Measurements from ENCODE around the gene IQSEC2. TPM values are rescaled to one million over a fixed set of nuclear protein-coding genes. Genes with fewer than 3 reads are reported as not detected.

IQSEC2 gene
- total and polyA plus RNA-seq, 2 of the 8 experiments (the other 6 are each of a cell fraction or from before 2014, with no cell fraction given) = 6.1 to 54.9 TPM

DNA sequence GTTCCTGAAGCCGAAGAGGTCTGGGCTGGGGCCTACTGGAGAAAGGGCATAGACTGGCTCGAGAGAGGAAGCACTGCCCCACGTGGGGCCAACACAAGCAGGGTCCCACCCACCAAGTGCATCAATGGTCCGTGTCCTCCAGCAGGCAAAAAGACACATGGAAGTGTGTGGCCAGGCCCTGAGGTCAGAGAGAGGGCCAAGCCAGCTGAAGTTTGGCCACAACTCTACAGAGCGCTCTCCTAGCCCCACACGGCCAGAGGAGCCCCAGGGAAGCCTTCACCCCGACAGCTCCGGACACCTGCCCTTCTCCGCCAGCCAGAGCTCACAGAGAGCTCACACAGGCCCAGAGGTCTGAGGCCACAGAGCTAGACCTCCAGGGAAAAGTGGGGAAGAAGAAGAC lies 47.8 kb downstream of the IQSEC2 start (continued):
- TF ChIP-seq, protein P1, sequence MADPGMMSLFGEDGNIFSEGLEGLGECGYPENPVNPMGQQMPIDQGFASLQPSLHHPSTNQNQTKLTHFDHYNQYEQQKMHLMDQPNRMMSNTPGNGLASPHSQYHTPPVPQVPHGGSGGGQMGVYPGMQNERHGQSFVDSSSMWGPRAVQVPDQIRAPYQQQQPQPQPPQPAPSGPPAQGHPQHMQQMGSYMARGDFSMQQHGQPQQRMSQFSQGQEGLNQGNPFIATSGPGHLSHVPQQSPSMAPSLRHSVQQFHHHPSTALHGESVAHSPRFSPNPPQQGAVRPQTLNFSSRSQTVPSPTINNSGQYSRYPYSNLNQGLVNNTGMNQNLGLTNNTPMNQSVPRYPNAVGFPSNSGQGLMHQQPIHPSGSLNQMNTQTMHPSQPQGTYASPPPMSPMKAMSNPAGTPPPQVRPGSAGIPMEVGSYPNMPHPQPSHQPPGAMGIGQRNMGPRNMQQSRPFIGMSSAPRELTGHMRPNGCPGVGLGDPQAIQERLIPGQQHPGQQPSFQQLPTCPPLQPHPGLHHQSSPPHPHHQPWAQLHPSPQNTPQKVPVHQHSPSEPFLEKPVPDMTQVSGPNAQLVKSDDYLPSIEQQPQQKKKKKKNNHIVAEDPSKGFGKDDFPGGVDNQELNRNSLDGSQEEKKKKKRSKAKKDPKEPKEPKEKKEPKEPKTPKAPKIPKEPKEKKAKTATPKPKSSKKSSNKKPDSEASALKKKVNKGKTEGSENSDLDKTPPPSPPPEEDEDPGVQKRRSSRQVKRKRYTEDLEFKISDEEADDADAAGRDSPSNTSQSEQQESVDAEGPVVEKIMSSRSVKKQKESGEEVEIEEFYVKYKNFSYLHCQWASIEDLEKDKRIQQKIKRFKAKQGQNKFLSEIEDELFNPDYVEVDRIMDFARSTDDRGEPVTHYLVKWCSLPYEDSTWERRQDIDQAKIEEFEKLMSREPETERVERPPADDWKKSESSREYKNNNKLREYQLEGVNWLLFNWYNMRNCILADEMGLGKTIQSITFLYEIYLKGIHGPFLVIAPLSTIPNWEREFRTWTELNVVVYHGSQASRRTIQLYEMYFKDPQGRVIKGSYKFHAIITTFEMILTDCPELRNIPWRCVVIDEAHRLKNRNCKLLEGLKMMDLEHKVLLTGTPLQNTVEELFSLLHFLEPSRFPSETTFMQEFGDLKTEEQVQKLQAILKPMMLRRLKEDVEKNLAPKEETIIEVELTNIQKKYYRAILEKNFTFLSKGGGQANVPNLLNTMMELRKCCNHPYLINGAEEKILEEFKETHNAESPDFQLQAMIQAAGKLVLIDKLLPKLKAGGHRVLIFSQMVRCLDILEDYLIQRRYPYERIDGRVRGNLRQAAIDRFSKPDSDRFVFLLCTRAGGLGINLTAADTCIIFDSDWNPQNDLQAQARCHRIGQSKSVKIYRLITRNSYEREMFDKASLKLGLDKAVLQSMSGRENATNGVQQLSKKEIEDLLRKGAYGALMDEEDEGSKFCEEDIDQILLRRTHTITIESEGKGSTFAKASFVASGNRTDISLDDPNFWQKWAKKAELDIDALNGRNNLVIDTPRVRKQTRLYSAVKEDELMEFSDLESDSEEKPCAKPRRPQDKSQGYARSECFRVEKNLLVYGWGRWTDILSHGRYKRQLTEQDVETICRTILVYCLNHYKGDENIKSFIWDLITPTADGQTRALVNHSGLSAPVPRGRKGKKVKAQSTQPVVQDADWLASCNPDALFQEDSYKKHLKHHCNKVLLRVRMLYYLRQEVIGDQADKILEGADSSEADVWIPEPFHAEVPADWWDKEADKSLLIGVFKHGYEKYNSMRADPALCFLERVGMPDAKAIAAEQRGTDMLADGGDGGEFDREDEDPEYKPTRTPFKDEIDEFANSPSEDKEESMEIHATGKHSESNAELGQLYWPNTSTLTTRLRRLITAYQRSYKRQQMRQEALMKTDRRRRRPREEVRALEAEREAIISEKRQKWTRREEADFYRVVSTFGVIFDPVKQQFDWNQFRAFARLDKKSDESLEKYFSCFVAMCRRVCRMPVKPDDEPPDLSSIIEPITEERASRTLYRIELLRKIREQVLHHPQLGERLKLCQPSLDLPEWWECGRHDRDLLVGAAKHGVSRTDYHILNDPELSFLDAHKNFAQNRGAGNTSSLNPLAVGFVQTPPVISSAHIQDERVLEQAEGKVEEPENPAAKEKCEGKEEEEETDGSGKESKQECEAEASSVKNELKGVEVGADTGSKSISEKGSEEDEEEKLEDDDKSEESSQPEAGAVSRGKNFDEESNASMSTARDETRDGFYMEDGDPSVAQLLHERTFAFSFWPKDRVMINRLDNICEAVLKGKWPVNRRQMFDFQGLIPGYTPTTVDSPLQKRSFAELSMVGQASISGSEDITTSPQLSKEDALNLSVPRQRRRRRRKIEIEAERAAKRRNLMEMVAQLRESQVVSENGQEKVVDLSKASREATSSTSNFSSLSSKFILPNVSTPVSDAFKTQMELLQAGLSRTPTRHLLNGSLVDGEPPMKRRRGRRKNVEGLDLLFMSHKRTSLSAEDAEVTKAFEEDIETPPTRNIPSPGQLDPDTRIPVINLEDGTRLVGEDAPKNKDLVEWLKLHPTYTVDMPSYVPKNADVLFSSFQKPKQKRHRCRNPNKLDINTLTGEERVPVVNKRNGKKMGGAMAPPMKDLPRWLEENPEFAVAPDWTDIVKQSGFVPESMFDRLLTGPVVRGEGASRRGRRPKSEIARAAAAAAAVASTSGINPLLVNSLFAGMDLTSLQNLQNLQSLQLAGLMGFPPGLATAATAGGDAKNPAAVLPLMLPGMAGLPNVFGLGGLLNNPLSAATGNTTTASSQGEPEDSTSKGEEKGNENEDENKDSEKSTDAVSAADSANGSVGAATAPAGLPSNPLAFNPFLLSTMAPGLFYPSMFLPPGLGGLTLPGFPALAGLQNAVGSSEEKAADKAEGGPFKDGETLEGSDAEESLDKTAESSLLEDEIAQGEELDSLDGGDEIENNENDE (IDR thresholded peaks at IDR 0.05; ENCODE audit: insufficient replicate concordance, low read length) = no peak
- TF ChIP-seq RXRA (IDR thresholded peaks at IDR 0.05; ENCODE audit: insufficient read depth, low read depth, low read length) (no peak), JUN (IDR thresholded peaks at IDR 0.05; ENCODE audit: low read depth, low read length) (no peak), TAF7 (optimal IDR thresholded peaks at IDR 0.05; ENCODE audit: borderline replicate concordance, low read depth, low read length) (no peak), KDM4A (IDR thresholded peaks at IDR 0.05; ENCODE audit: low read depth, low read length, severe bottlenecking) (no peak), POLR2A (IDR thresholded peaks at IDR 0.05; ENCODE audit: control extremely low read depth in 1 of 2, low read depth in 2 of 2, low read length in 2 of 2) (no peak), CEBPB (IDR thresholded peaks at IDR 0.05; ENCODE audit: low read depth, low read length) (no peak), CHD1 (IDR thresholded peaks at IDR 0.05; ENCODE audit: low read depth, low read length) (no peak), YY1 (IDR thresholded peaks at IDR 0.05; ENCODE audit: low read depth, low read length) (no peak), EP300 (IDR thresholded peaks at IDR 0.05; ENCODE audit: borderline replicate concordance in 1 of 2, low read depth in 2 of 2, low read length in 2 of 2) (no peak), CBX5 (IDR thresholded peaks at IDR 0.05; ENCODE audit: low read depth, low read length) (no peak), SIN3A (conservative IDR thresholded peaks at IDR 0.05 in 1 of 2, IDR thresholded peaks at IDR 0.05 in 1 of 2; ENCODE audit: low read depth in 1 of 2, low read length in 2 of 2) (no peak)

All from H1 (cell line).